ENCODE measurements around the gene IL1RAPL2. TPM values are rescaled to one million over a fixed set of nuclear protein-coding genes. Genes with fewer than 3 reads are reported as not detected.

IL1RAPL2 gene
- polyA plus RNA-seq, 3 donors = not detected

GRCh38 chrX:105723966-105724735 lies 1158.2 kb downstream of the IL1RAPL2 start:
- Histone ChIP-seq H3K9ac (ENCODE audit: insufficient read depth, low read length, poor library complexity, severe bottlenecking) (no peak overlapping the region), H3K79me2 (ENCODE audit: insufficient read depth, low read length) (no peaks in the 10 kb centered on the region), H3K27ac (ENCODE audit: low read depth in 1 of 2, low read length in 2 of 2) (no peak overlapping the region), H3K4me3 (replicated peaks in 1 of 3; ENCODE audit: low read depth in 2 of 3, low read length in 3 of 3) (no peak overlapping the region), H3K36me3 (replicated peaks in 1 of 2; ENCODE audit: control insufficient read depth in 1 of 2, insufficient read depth in 2 of 2, low read length in 2 of 2) (no peaks in the 10 kb centered on the region), H3K27me3 (ENCODE audit: control insufficient read depth in 2 of 2, insufficient read depth in 2 of 2, low read length in 2 of 2) (no peaks in the 10 kb centered on the region), H4K20me1 (ENCODE audit: insufficient read depth, low read length) (no peaks in the 10 kb centered on the region), H3K4me2 (replicated peaks; ENCODE audit: extremely low read depth, low read length, poor library complexity, severe bottlenecking) (no peak overlapping the region), H2AFZ (ENCODE audit: insufficient read depth, low read depth, low read length, poor library complexity, severe bottlenecking) (no peak overlapping the region), H3K9me3 (replicated peaks in 1 of 2; ENCODE audit: control insufficient read depth in 1 of 2, insufficient read depth in 1 of 2, low read length in 2 of 2) (no peaks in the 10 kb centered on the region), H3K4me1 (ENCODE audit: control insufficient read depth in 1 of 2, insufficient read depth in 2 of 2, low read length in 2 of 2) (no peaks in the 10 kb centered on the region)
- intact Hi-C loops (cut with micrococcal nuclease) = no loop called here
- Mint-ChIP-seq H3K27ac (no peak overlapping the region), H3K36me3 (no peaks in the 10 kb centered on the region), H3K4me3 (no peak overlapping the region), H3K4me1 (no peaks in the 10 kb centered on the region), H3K27me3 (ENCODE audit: low read depth in 3 of 3) (peaks cover 0 to 2% (median 0%) of the 10 kb centered on the region in 3 donors), H3K9me3 (peaks cover 0 to 2% (median 0%) of the 10 kb centered on the region in 7 donors)
- no peak for DNase-seq
- TF ChIP-seq, protein P1, sequence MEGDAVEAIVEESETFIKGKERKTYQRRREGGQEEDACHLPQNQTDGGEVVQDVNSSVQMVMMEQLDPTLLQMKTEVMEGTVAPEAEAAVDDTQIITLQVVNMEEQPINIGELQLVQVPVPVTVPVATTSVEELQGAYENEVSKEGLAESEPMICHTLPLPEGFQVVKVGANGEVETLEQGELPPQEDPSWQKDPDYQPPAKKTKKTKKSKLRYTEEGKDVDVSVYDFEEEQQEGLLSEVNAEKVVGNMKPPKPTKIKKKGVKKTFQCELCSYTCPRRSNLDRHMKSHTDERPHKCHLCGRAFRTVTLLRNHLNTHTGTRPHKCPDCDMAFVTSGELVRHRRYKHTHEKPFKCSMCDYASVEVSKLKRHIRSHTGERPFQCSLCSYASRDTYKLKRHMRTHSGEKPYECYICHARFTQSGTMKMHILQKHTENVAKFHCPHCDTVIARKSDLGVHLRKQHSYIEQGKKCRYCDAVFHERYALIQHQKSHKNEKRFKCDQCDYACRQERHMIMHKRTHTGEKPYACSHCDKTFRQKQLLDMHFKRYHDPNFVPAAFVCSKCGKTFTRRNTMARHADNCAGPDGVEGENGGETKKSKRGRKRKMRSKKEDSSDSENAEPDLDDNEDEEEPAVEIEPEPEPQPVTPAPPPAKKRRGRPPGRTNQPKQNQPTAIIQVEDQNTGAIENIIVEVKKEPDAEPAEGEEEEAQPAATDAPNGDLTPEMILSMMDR (IDR thresholded peaks at IDR 0.05) = no peak
- no CpG with 5 or more reads among the region's 1 CpG for WGBS (ENCODE audit: insufficient coverage)

DNA sequence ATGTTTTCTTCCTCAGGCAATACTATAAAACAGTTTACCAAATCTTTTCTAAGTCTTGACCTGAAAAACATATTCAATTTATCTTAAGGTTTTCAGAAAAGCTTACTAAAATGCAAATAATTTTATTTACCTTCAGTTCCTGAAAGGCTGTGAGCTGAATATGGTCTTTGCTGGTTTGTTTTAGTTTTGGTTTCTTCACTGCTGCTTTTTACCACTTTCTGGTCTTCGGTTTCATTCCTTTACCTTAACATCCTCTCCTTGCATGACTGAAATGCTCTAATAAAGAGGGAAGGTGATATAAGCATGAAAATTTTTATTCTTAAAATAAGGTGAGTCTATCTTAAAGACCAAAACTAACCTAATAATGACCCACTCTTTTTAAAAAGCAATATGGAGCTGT lies 1159.2 kb downstream of the IL1RAPL2 start:
- TF ChIP-seq, protein P1 (IDR thresholded peaks at IDR 0.05) = no peak
- Mint-ChIP-seq H3K27ac (no peak overlapping the region), H3K4me3 (no peak overlapping the region), H3K9me3 (peaks cover 0 to 2% (median 0%) of the 10 kb centered on the region in 7 donors), H3K4me1 (no peaks in the 10 kb centered on the region), H3K36me3 (no peaks in the 10 kb centered on the region), H3K27me3 (ENCODE audit: low read depth in 3 of 3) (peaks cover 0 to 2% (median 0%) of the 10 kb centered on the region in 3 donors)
- Histone ChIP-seq H3K36me3 (replicated peaks in 1 of 2; ENCODE audit: control insufficient read depth in 1 of 2, insufficient read depth in 2 of 2, low read length in 2 of 2) (no peaks in the 10 kb centered on the region), H2AFZ (ENCODE audit: insufficient read depth, low read depth, low read length, poor library complexity, severe bottlenecking) (no peak overlapping the region), H3K4me1 (ENCODE audit: control insufficient read depth in 1 of 2, insufficient read depth in 2 of 2, low read length in 2 of 2) (no peaks in the 10 kb centered on the region), H3K27ac (ENCODE audit: low read depth in 1 of 2, low read length in 2 of 2) (no peak overlapping the region), H3K27me3 (ENCODE audit: control insufficient read depth in 2 of 2, insufficient read depth in 2 of 2, low read length in 2 of 2) (no peaks in the 10 kb centered on the region), H3K4me2 (replicated peaks; ENCODE audit: extremely low read depth, low read length, poor library complexity, severe bottlenecking) (no peak overlapping the region), H3K4me3 (replicated peaks in 1 of 3; ENCODE audit: low read depth in 2 of 3, low read length in 3 of 3) (no peak overlapping the region), H4K20me1 (ENCODE audit: insufficient read depth, low read length) (no peaks in the 10 kb centered on the region), H3K9ac (ENCODE audit: insufficient read depth, low read length, poor library complexity, severe bottlenecking) (no peak overlapping the region), H3K79me2 (ENCODE audit: insufficient read depth, low read length) (no peaks in the 10 kb centered on the region), H3K9me3 (replicated peaks in 1 of 2; ENCODE audit: control insufficient read depth in 1 of 2, insufficient read depth in 1 of 2, low read length in 2 of 2) (no peaks in the 10 kb centered on the region)
- intact Hi-C loops (cut with micrococcal nuclease) = no loop called here
- WGBS (ENCODE audit: insufficient coverage) = no CpG with 5 or more reads among the region's 1 CpG
- no peak for DNase-seq
